RWPE1 (cell line): Measurements from ENCODE around the gene RHBDD1.

ENCODE experiments used
- CTCF ChIA-PET: fragments of 350-600 bp; sonication (Branson Sonifier 250); formaldehyde crosslinking; extraction: SDS; loops from one replicate; lab custom pipeline; 2021; lab: Yijun Ruan, JAX
- POLR2A ChIA-PET: fragments of 400-600 bp; formaldehyde crosslinking; extraction: SDS; loops from one replicate; lab custom pipeline; 2020; ENCODE audit warnings: antibody characterized with exemption; ENCODE audit not compliant: low non-redundant PET; lab: Yijun Ruan, JAX
- DNase-seq: peaks from one replicate; pipeline ENCODE4 v3.0.0; 2012; ENCODE audit warnings: low spot score
- H3K27ac ChIP-seq: fragments of 450-650 bp; 2 replicates; pipeline ENCODE4 v1.5.1; 2017
- TF ChIP-seq, protein P1 (sequence below): fragments of 450-650 bp; conservative IDR thresholded peaks from 2 replicates; pipeline ENCODE4 v1.5.1; 2017; ENCODE audit warnings: low read depth, mild to moderate bottlenecking

RHBDD1 gene

DNA sequence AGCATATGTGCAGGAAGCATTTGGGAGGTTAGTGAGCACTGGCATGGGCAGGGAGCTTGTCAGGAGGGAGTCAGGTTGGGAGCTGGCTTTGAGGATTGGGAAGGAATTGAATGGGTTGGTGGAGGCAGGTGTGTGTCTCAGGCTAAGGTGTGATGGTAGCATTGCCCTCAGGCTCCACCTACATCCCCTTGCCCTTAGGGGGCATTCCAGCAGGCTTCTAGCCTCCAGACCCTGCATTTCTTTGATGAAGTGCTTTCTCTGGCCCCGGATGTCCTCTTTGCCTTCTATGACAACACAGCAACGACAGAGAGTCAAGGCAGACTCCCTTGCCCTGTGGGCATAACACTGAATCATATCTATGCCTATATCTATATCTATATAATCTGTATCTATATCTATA lies 13.5 kb downstream of the RHBDD1 start:
- CTCF ChIA-PET = no interaction called here
- POLR2A ChIA-PET = no interaction called here
- no peak overlapping the region for H3K27ac ChIP-seq
- DNase-seq = no peak
- TF ChIP-seq, protein P1, sequence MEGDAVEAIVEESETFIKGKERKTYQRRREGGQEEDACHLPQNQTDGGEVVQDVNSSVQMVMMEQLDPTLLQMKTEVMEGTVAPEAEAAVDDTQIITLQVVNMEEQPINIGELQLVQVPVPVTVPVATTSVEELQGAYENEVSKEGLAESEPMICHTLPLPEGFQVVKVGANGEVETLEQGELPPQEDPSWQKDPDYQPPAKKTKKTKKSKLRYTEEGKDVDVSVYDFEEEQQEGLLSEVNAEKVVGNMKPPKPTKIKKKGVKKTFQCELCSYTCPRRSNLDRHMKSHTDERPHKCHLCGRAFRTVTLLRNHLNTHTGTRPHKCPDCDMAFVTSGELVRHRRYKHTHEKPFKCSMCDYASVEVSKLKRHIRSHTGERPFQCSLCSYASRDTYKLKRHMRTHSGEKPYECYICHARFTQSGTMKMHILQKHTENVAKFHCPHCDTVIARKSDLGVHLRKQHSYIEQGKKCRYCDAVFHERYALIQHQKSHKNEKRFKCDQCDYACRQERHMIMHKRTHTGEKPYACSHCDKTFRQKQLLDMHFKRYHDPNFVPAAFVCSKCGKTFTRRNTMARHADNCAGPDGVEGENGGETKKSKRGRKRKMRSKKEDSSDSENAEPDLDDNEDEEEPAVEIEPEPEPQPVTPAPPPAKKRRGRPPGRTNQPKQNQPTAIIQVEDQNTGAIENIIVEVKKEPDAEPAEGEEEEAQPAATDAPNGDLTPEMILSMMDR = no peak

DNA sequence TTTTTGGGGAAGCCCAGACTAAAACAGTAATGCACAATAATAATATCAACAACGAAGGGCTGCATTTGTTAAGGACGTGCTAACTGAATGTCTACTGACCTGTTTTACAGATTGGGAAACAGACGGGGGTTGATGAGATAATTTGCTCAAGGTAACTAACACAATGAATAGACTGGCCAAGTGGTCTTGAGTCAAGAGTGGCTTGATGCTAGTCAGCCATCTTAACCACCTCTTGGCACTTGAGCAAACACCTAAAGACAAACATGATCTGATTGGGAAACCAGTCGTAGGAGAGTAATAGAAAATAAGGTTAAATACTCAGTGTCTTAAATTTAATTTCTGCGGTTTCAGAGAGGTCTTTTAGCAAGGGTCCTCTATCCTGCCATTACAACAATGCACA lies 14.2 kb downstream of the RHBDD1 start:
- no peak for DNase-seq
- POLR2A ChIA-PET = no interaction called here
- TF ChIP-seq, protein P1 = no peak
- CTCF ChIA-PET = no interaction called here
- no peak overlapping the region for H3K27ac ChIP-seq

DNA sequence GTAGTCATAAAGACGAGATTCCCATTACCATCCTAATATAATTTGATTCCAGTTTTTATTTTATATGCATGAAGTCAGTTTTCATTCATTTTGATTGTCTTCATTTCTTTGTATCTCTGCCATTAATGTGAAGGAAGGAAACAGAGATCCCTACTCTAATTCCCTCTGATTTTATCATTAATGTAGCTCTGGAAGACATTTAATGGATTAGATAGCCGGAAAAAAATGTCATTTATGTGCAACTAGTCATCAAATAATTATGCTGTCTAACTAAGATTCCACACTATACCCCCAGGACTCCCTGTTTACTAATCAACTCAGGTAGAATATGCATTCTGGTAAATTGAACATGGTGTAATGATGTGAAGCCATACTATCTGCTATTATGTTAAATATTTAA lies 19.9 kb downstream of the RHBDD1 start:
- POLR2A ChIA-PET = interaction anchor here (0.6 kb wide), 1 partner anchor 572 kb away, joined by 3 read pairs; no protein-coding TSS in a partner anchor
- no peak for DNase-seq
- no peak overlapping the region for H3K27ac ChIP-seq
- TF ChIP-seq, protein P1 = no peak
- CTCF ChIA-PET = interaction anchor here (0.6 kb wide), 1 partner anchor 236 kb away, joined by 3 read pairs; no protein-coding TSS in a partner anchor

DNA sequence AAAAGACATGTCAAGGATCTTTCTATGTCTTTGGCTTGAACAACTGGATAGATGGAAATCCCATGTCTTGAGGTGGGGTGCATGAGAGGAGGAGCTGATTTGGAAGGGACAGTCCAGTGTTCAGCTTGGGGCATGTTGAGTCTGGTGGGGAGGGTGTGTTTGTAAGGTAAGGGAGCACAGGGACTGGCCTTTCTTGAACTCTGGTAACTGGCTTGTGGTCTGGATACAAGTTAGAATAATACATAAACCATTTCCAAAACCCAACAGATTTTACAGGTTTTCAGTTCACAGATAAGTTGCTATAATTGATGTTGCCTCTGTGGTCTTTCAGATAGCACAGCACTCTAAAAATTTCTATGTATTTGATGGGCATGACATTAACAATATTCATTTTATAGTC lies 24.2 kb downstream of the RHBDD1 start:
- ChIA-PET POLR2A (interaction anchor here (0.5 kb wide), 1 partner anchor 24 kb away, joined by 3 read pairs; the partner anchor contains the start of gene RHBDD1), CTCF (interaction anchor here (0.7 kb wide), 1 partner anchor 120 kb away, joined by 4 read pairs; no protein-coding TSS in a partner anchor)
- TF ChIP-seq, protein P1 = no peak
- H3K27ac ChIP-seq = no peak overlapping the region
- no peak for DNase-seq

DNA sequence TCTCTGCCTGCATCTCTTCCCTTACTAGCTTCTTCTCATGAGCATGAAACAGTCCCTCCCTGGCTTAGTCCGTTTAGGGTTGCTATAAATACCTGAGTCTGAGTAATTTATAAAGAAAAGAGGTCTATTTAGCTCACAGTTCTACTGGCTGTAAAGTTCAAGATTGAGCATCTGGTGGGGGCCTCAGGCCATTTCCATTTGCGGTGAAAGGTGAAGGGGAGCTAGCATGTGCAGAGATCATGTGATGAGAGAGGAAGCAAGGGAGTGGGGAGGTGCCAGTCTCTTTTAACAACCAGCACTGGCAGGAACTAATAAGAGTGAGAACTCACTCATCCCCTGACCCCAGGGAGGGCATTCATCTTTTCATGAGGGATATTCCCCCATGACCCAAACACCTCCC lies 26.8 kb downstream of the RHBDD1 start:
- TF ChIP-seq, protein P1 = no peak
- no peak overlapping the region for H3K27ac ChIP-seq
- CTCF ChIA-PET = no interaction called here
- DNase-seq = no peak
- POLR2A ChIA-PET = no interaction called here

DNA sequence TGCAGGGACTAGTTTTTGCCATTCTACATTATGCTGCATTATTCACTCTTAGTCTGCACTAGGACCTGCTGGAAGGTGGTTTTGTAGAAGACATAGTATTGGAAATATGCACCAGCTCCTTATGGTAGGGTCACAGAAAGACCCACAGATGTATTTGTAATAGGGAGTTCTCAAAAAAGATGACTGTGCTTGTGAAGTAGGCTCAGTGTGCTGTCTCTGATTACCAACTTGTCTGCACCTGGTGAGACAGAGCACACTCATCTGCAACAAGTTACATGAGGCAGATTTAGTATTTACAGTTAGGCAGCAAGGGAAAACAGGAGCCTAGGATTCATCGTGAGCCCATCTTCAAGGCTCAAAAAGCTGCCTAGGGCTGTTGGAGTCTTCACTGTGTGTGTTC lies 29.4 kb downstream of the RHBDD1 start:
- no peak overlapping the region for H3K27ac ChIP-seq
- CTCF ChIA-PET = no interaction called here
- TF ChIP-seq, protein P1 = no peak
- DNase-seq = no peak
- POLR2A ChIA-PET = no interaction called here
